HS-5 (cell line): ENCODE data around the gene METAP1D.
"Not testable (repeated sequence)": the region's sequence is repeated elsewhere in the genome, so short reads cannot be mapped to it uniquely, and the experiment has no call there.

Source experiments
- DNase-seq: peaks from one replicate; pipeline ENCODE4 v3.0.0-alpha.2; 2012; ENCODE audit warnings: low read depth

Gene METAP1D

DNA sequence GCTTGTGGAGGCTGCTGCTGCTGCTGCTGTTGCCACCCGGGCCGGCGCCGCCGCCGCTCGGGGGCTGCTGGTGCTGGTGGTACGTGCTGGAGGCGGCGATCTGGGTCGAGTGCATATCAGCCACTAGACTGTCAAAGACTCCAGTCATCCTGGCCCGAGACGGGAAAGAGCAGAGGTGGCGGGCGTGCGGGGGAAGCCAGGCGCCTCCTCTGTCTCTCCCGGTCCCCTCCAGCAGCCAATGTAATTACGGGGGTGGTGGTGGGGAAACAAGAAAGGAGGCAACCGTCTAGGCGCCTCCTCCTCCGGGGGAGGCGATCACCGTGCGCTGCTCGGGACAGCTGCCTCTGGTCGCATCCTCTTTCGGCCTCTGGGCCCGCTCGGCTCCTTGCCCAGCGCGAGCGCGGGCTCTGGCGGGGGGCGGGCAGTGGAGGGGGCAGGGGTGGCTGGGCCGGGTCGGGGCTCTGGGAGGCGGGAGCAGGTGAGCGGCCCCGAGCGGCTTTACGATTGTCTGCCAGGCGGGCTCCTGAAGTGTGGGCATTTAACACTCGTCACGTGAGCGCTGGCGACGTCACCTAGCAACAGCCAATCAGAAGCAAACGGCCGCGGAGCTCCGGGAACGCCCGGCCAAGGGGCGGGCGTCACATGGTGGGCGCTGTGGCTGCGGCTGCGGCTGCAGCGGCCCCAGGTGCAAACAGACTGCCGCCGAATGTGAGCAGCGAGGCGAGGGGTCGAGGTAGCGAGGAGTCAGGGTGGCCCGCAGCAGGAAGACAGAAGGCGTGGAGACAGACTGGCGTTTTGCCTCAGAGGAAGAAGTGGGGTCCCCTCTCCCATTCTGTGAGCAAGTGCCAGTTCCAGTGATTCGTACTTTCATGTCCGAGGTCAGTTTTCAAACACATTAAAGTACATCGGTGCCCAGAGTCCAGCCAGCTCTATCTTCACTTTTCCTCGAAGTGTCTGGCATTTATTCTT lies 102.9 kb downstream of the METAP1D start, which contains the start of gene DLX2:
Gene DLX2, minus strand, starts transcription at position 510 of the 969 bp plus-strand sequence. Its CDS starts 362 bp downstream, at position 148.
- DNase-seq: no peak

DNA sequence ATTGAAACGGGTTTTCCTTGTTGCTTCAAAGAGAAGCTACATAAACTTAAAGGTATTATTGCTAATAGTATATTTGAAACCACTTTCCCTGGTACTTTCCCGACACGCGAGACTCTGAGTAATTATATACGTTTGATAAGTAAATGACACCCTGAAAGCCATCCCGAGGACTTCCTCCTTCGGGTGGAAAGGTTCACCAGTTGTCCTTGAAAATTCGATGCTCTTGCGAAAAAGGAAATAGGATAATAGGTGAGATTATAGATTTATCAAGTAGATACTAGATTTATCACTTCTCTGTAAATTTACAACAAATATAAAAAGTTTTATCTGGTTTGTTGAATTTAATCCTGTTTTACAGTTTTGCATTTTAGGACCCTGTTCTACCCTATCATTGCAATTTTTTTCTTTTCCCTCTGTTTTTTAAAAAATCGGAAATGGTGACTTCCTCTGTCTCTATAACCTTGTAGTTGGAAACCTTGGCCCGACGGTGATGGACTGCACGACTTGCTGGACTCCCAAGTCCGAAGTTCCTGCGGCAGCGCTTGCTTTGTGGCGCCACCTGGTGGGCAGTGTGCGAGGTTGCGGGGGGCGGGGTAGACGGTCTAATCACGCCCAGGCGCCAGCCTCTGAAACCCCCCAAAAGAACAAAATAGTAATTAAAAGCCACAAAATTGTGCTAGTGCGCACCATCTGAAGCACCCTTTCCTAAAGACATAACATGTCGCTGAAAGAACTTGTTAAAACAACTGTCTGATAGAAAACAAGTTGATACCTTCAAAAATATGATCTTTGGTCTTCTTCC lies 103.9 kb downstream of the METAP1D start:
- no peak for DNase-seq

DNA sequence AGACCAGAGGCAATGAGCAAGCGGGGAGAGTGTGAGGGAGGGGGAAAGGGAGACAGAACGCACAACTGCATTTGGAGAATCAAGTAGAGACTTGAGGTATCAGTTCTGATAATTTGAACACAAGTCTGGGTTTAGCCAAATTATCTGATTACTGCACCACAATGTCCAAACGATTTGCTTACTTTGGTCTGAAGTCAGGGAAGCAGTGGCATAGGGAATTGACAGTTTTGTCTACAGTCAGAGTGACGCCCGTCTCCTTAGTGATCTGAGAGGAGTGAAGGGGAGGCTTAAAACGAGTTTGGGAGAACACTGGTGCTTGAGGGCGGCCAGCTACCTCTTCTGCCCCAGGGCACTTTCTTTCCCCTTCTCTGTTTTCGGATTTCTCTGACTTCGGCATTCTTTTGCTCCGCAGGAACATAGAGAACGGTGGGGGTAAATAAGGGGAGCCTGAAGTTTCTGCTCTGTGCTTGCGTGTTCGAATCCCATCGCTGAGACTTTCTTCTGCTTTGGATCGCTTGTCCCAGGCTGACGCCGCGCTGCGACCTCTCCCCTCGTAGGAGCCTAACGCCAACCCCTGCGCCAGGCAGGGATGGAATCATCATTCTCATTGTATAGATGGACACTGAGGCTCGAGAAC lies 105.8 kb downstream of the METAP1D start:
- no peak for DNase-seq

DNA sequence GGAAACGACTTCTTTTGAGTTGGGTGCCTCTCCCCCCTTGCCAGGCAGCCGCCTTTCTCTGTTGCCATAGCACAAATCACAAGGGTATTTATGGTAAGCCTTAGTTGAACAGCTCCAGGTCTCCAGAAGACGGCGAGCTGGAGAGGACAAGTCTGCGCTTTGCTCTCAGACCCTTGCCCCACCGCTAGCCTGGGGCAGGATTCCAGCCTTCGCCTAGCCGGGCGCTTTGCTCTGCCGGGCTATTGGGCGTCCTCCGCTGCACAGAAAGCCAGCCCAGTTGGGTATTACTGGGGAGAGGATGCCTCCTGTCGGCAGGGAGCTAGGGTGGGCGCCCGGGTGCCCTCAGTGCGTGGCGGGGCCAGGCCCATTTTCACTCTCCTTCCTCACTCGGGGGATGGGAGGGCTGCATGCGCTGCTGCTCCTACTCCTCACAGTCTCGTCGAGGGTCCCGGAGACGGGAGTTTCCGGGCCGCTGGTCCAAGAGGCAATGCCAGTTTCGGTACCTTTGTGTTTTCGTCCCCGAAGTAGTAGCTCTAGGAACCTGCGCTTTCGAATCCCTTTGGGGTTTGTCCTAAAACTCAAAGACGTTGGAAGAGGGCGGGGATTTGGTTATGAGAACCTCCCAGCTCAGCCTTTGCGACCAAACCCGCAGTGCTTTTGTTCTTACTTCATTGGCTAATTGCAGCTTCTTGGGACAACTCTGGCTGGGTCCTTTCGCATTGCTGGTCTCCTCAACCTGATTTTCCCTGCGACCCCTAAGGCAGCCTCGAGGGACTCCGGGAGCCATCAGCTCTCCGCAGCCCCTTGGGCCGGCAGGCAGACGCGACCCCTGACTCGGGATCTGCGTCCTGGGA lies 106.6 kb downstream of the METAP1D start:
- DNase-seq: no peak

DNA sequence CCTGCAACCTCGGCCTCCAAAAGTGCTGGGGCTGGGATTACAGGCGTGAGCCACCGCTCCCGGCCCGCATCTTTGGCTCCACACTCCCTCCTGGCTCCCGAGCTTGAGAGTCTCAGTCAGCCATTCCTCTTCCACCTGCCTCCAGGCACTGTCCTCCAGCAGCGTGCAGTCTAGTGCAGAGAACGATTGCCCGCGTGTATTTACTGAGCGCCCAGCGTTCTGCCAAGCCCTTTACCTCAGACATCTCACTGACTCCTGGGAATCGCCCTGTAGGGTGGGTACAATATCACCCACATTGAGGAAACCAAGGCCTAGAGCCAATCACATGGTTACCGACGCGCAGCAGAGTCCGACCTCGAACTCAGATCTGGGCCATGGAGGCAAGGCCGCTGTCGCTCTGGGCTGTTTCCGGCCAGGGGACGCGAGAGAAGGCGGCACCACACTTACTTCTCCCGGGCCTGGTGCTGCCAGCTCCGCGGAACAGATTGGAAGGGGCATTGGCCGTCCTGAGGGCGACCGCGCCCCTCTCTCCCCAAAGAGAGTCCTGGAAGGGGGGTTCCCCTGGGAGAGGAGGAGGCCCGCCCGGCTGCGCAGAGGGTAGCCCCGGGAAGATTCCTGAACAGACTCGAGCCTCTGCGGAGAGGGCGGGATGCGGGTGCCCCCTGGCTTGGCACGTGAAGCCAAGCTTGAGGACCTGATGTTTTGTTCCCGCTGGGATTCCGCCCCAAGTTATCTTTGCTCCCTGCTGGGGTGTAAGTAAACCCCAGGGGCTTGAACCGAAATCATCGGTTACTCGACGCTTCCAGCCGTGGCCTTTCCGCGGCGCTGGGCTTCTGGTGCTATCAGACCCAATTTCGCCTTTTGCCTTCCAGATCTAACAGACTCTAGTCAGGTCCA lies 108.2 kb downstream of the METAP1D start:
- DNase-seq: no peak

GRCh38 chr2:172108587-172108930 lies 108.8 kb downstream of the METAP1D start:
- DNase-seq: no peak

- no peak for DNase-seq
These were observed 109.7 kb downstream of the METAP1D start for GRCh38 chr2:172109256-172109987.

GRCh38 chr2:172109988-172110811 lies 110.4 kb downstream of the METAP1D start:
- no peak for DNase-seq

GRCh38 chr2:172113617-172114016 lies 113.9 kb downstream of the METAP1D start:
- DNase-seq: no peak

DNA sequence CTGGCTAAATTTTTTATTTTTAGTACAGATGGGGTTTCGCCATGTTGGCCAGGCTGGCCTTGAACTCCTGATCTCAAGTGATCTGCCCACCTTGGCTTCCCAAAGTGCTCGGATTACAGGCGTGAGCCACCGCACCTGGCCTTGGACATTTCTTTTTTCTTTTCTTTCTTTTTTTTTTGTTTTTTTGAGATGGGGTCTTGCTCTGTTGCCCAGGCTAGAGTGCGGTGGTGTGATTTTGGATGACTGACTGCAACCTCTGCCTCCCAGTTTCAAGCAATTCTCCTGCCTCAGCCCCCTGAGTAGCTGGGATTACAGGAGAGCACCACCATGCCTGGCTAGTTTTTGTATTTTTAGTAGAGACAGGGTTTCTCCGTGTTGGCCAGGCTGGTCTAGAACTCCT lies 114.4 kb downstream of the METAP1D start:
- DNase-seq: not testable (repeated sequence)

GRCh38 chr2:172114579-172114978 lies 114.8 kb downstream of the METAP1D start:
- DNase-seq: no peak

- DNase-seq: no peak
These were observed 116.4 kb downstream of the METAP1D start for GRCh38 chr2:172116107-172116506.

DNA sequence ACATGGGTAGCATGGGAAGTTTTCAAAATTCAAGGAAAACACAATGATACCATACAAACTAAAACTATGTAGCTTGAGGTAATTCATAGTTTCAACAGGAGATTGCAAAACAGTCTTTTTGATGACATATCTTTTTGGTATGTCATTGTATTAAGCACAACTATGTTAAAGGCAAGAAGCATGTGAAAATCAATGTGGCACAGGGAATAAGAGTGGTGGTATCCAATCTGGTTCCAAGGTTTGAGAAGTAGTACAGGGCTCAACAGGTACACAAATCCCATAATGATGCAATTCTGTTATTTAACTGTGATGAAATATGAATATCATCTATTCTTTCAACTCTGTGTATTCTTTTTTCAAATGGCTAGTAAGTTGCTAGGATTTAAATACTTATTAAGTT lies 119.3 kb downstream of the METAP1D start:
- no peak for DNase-seq

- DNase-seq: no peak
These were observed 120.4 kb downstream of the METAP1D start for GRCh38 chr2:172120118-172120517.

- DNase-seq: no peak
These were observed 128.7 kb downstream of the METAP1D start for GRCh38 chr2:172128484-172128883.

- DNase-seq: no peak
These were observed 129.7 kb downstream of the METAP1D start for GRCh38 chr2:172129404-172129803.
